Fibroblast of the conjunctiva (primary cell): ENCODE results near the gene FAM163B.

ENCODE experiments used
- DNase-seq: peaks from one replicate; pipeline ENCODE4 v3.0.0-alpha.2; 2010; ENCODE audit warnings: low read depth

Gene FAM163B

DNA sequence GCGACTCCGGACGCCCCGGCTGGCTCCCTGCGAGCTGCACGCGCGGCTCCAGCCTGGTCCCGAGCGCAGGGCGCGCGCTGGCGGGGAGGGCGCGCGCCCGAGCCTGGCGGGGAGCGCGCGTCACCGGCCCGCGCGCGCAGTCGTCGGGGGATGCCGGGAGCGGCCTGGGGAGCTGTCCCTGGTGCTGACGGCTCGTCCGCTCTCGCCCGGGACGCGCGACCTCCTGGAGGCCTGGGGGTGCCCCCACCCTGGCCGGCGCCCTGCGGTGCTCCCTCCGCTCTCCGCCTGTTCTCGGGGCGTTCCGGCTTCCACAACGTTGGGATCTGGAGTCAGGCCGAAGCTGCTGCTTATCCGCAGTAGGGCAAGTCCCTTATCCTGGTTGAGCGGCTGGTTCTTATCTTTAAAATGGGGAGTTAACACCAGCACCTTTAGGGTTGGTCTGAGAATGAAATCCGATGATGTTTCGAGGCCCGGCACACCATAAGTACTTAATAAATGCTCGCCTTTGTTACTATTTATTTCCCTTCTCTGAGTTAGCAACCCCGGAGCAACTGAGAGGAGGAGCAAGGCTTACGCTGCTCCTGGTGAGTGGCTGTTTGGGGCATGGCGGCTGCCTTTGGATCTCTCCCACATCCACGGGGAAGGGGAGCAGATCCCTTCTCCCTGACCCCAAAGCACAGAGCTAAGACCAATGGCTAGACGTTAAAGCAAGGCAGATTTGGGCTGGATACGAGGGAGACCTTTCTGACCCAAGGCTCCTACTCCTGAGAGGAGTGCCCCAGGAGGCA, at the start of gene FAM163B:
Gene FAM163B (minus strand): TSS at position 79 of the 788 bp plus-strand sequence. CDS start 29,166 bp downstream, outside the sequence.
- no peak for DNase-seq

DNA sequence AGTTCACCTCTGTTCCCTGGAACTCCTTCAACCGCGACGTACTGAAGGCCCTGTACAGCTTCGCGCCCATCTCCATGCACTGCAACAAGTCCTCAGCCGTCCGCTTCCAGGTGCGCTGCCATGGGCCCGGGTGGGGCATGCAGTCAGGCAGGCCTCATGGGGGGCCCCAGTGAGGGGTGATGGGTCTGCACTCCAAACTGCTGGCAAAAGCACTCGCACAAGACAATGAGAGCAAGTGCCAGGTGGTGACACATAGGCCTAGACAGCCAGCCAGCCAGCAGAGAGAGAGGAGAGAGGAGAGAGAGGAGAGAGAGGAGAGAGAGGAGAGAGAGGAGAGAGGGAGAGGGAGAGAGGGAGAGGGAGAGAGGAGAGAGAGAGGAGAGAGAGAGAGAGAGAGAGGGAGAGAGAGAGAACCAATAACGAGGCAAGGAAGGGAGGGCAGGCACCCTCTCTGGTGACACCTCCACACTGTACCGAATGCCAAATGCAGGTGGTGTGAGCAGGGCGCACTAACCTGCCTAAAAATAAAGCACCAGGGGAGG, 48.0 kb upstream of the FAM163B start:
- DNase-seq: no peak

DNA sequence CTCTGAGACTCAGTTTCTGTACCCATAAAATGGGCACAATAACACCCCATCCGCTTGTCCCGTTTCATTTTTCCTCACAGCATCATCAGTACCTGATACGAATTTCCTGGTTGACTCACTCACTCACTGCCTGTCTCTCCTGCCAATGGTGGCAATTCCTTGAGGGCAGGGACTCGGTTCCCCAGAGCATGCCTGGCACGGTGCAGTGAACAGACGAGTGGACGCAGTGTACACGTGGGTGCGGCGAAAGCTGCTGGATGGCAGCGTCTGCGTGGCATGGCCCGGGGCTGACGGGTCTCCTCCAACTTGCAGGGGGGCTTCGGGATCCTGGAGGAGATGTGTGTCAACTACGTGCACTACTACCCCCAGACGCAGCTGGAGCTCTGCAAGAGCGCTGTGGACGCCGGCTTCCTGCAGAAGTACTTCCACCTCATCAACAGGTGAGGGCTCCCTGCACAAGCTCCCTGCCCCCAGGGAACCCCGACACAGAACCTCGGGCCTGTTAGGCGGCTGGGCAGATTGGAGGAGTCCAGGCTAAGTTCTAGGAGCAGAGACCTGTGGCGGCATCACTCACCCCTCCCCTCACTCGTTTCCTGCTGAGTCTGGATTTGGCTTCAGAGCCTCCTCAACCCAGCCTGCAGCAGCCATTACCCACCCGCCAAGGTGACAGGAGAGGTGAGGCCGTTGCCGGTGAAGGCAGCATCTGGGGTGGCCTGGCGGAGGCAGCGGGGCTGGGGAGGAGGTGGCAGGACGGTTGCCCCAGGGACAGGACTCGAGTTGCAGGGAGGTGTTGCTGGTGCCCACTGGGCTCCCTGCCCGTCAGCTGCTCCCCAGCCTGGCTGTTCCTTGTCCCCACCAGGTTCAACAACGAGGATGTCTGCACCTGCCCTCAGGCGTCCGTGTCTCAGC, 47.3 kb upstream of the FAM163B start:
- no peak for DNase-seq

DNA sequence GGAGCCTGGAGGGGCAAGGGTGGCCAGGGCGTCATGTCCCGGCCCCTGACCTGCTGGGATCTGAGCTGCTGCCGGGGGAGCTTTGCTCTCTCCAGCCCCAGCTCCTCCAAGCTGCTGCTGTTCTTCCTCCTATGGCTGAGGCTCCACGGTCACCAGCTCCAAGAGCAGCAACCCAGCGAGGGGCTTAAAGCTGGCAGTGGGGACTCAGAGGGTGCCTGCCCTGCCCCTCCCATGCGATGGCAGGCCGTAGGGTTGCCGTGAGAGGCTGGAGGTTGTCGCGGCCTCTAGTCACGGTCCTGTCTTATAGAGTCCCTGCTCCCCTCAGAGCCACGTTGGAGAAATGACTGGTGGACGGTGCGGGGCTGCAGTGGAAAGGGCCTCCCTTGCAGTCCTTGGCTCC, 46.5 kb upstream of the FAM163B start:
- no peak for DNase-seq

DNA sequence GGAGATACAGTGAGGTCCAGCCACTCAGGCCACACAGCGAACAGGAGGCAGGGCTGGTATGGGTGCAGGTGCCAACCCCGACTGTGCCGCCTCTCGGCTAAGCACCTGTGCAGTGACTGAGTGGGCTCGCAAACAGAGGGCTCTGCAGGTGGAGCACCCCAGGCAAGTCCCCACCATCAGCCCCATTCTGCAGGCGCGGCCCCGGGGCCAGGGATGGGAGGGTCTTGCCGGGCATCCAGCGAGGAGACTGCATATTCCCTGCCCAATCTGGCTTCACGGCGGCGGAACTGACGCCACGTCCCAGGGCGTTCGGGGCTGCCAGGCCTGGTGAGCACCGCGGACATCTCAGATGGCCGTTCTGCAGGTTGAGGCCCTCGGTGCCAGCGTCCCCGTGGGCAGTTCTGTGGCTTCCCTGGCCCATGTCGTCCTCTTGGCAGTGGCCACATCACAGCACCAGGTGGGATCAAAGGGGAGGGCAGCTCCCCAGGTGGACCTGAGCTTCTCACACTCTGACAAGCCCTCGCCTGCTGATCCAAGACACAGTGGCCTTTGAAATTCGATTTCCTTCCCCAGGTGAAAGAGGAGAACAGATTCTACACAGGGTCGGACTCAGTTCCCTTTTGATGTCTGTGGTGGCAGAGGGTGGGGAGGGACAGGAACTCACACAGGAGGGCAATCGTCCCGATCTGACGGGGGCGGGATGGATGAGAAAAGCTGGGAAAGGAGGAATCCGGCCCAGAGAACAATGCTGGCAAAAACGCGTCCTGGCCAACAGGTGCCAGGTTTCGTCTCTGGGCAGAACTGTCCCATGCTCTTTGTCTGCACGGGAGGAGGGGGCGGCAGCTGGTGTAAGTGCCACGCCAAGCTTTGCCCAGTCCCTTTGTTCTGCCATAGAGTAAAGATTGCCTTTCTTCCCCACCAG, 45.8 kb upstream of the FAM163B start:
- DNase-seq: no peak

DNA sequence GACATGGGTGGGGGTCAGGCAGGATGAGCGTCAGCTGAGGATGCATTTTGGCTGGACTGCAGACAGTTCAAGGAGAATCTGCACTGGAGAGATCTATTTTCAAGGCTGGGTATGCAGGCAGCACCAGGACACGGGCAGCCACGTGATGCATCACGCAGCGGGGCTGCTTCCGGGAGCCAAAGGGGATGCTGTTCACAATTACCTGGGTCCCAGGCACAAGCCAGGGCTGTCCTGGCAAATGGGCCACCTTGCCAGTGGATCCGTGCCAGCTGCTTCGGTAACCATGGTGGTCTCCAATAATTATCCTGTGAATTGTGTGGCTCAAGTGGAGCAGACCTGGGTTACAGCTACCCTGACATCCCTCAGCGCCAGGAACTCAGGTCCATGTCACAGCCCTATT, 44.4 kb upstream of the FAM163B start:
- no peak for DNase-seq

DNA sequence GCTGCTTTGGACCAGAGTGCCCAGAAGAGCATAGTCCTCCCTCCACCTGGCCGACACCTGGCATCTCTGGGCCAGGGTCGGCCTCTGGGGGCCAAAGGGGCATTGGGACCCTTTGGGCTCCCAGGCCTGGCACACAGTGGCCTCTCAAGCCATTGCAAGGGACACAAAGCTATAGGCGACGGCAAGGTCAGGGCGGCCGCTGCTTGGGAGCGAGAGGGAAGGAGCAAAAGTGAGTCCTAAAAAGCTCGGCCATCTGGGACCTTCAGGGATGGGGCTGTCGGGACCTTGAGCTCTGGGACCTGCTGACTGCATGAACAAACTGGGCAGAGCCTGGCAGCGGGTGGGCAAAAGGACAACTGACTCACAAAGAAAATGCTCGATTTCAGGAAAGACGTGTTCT, 40.8 kb upstream of the FAM163B start:
- no peak for DNase-seq

DNA sequence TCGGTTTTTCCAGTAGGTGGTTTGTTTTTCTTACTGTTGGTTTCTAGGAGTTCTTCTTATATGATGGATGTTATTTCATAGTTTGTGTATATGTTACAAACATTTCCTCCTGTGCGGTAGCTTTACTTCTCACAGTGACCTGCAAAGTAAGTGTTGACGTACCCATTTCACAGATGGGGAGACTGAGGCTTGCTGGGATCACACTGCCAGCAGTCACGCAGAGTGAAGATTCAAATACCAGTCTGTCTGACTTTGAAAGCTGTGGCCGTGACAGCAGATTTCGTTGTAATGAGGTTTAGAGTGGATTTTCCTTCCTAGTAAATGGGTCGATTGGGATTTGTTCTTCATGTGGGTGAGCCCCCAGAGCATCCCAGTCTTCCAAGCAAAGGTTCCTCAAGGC, 40.0 kb upstream of the FAM163B start:
- no peak for DNase-seq

DNA sequence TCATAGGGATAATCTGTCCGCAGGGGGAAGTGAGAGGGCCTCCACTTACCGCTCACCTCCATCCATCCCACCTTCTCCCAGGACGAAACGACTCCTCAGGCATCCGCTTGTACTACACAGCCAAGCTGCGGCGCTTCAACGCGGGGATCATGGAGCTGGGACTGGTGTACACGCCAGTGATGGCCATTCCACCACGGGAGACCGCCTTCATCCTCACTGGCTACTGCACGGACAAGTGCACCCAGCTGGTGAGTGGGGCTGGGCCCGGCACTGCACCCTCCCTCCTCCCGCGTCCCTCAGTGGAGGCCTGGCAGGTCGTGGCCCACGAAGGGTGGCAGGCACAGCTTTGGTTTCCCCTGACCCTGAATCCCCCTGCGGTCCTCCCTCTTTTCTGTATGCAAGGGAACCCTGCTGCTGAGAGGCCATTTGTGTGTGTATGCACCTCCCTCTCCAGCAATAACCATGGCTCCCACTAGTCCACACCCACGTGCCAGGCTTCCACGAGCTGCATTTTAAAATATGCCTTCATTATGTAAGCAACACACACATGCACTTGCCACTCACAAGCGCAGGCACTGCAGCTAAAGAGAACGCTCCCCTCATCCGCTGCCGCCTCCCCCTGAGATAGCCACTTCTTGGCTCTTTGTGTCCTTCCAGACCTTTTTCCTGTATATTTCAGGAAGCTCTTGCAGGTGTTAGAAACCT, 38.7 kb upstream of the FAM163B start:
- no peak for DNase-seq

DNA sequence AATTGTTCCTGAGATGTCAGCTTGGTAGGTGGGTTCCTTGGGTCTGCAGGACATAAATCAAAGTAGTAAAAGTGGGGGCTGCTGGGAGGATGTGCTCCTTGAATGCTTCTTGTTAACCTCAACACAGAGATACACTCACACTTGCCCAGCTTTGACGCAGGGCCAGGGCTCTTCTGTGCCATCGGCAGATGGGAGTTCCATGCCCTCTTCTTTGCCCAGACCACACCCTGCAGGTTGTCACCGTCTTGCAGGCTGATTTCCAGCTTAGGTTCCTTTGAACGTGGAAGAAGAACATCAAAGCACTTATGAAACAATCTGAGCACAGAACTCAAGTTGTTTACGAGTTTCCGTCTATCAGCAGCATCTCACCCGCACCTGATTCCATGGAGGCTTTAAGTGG, 38.0 kb upstream of the FAM163B start:
- DNase-seq: no peak

DNA sequence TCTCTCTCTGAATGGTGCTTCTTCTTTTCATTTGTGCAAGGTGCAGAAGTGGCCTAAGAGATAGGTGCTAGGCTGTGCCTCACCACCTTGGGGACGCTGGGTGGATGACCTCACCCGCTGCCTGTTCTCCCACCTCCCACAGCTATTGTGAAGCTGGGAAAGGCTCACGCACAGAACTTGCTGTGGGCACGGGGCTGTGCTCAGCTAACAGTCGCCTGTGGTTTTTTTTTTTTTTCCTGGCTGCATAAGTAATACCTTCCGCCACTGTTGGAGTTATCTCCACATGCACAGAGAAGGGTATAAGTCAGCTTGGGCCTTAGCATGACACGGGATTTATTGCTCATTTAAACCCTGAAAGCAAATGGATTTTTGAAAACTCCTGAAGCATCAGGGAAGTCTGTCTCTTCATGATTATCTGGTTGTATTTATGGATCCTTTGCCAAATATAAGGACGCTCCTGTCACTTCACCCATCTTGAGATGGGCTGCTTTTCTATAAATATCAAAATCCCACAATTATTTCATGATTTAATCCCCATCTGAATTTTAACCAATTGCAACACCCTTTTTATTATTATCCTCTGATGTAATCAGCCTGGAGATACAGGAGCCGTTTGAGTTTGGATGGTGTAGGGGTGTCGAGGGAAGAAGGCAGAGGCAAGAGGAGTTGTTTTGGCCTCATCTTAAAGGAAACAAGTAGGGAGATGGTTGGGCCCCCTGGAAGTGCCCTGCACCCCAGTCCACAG, 36.0 kb upstream of the FAM163B start:
- DNase-seq: no peak

DNA sequence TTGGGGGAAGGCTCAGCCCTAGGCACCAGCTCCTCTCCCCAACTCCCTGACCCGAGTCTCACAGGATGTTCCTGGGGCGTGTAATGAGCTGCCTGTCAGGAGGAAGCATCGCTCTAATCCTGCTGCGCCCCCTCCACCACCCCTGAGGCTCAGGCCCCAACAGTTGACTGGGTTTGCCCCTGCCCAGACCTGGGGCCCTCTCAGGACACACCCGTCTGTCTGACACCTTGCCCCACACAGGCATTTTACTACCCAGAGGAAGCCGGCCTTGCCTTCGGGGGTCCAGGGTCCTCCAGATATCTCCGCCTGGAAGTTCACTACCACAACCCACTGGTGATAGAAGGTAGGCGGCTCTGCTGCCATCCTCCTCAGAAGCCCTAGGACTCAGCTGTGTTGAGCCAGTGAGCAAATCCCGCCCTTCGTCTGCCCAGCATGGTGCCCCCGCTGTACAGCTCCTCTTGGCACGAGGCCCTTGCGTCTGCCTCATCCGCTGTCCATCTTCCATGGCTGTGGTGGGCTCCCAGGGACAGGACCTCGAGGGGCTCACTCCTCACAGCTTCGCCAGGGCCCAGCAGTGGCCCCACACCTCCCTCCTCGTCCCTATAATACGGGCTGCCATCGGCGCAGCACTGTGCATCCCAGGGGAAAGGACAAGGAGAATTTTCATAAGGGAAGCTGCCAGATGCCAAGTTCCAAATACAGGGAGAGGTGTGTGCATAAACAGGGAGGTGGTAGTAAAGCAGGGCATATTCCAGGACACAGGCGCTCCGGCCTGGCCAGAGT, 35.0 kb upstream of the FAM163B start:
- DNase-seq: no peak

DNA sequence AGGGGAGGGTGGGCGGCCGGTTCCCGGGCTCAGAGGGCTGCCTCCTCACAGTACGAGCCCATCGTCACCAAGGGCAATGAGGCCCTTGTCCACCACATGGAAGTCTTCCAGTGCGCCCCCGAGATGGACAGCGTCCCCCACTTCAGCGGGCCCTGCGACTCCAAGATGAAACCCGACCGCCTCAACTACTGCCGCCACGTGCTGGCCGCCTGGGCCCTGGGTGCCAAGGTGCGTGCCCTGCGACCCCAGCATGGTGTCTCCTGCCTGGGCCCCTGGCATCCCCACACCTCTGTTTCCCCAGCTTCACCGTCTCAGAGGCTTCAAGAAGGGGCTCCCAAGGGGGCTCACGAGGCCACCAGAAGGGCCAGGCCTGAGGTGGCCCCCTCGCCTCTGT, 34.2 kb upstream of the FAM163B start:
- no peak for DNase-seq

DNA sequence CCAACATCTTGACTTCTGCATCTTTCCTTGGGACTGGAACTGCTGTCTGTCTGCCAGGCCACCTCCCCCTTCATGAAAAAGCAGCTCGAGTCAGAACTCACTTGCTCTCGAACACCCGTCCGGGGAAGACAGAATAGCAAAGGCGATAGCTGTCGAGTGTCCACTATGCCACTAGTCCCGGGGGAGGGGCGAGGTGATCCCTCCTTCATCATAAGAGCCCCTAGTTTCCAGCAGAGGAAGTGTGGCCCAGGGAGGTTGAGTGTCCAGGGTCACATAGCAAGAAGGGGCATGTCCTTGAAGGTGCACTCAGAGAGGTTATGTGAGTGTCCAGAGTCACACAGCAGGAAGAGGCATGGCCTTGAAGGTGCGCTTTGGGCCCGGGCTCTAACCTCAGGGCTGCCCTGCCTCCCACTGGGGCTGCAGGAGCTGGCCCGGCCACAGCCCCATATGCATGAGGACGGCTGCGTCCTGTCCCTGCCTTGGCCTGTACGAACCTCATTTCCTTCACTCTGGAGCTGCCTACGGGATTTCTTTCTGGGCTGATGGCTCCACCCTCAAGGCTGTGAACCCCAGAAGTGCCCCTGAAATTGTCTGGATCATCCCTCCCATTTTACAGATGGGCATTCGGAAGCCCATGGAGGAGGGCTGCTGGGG, 33.6 kb upstream of the FAM163B start:
- no peak for DNase-seq

DNA sequence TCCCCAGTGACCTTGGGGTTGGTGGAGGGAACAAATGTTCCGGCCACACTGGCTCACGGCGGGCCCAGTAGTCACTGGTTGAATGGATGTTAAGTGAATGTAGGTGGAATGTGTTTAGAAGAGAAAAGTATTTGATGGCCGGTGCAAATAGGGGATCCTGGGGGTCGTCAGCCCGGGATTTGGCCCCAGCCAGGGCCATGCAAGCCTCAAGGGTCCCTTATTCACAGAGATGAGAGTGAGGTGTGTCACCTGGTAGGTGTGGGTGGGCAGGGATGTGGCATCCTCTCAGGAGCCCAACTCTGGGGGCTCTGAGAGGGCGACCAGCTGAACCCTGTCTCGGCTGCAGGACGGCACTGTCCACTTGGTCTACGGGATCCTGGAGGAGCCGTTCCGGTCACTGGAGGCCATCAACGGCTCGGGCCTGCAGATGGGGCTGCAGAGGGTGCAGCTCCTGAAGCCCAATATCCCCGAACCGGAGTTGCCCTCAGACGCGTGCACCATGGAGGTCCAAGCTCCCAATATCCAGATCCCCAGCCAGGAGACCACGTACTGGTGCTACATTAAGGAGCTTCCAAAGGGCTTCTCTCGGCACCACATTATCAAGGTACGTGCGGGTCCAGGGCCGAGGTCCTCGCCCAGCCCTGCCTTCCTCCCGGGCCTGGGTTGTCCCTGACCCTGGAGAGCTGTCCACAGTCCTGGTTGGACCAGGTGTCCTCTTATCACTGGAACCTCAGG, 32.8 kb upstream of the FAM163B start:
- DNase-seq: no peak

DNA sequence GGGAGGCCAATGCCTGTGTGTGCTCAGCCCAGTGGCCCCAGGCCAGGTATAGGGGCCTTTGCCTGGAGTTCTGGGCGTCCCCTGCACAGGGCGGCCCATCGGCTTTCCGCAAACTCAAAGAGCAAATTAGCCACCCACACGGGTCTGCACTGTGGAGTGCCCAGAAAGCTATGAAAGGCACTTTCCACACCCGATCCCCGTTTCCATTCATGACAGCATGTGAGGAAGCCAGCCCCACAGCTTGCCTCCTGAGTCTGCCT, 32.1 kb upstream of the FAM163B start:
- DNase-seq: no peak

DNA sequence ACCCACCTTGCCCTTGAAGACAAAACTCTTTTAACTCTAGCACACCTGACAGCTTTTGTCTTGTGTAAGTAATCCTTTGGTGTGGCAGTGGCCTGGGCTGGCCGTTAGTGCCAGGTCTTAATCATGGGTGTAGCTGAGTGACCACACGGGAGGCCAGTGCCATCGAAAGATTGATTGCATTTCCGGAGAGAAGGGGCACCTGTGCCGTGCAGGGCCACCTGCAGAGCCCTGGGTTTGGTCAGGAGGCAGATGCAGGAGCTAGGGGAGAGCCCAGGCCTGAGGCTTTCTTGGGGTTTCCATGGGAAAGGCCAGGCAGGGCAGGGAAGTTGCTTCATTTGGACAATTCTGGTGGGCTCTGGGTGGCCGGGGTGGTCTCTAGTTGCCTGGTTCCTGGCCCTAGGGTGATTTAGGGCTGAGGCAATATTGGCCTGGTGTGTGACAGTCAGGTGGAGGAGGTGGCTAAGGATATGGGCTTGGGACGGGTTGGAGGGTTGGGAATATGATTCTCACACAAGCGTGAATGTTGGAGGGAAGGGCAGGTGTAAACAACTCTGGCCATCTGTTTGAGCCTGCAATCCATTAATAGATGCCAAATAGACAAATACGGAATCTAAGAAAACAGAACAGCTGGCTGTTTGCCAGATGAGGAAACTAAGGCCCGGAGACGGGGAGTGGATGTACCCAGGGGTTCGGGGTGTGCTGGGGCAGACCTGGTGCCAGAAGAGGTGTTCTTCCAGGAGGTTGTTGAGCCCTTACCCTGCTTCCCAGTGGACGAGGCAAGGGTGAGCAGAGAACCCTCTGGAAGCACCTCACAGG, 31.6 kb upstream of the FAM163B start:
- DNase-seq: no peak

DNA sequence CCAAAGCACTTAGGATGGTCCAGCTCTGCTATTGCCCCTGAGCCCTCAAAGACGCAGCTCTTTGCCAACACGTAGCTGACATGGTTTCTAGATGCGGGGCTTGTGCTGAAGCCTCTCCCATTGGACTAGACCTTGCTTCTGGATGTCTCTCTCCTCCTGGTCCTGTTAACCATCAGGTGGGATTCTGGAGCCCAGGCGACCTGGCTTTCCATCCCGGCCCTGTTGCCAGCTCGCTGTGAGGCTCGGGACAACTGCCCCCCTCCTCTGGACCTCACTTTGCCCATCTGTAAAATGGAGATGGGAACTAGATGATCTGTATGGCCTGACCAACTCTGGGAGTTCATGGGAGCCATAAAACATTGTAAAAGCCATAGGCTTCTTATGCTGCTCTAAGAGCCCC, 31.0 kb upstream of the FAM163B start:
- no peak for DNase-seq
